Heart left ventricle (tissue), 16 donors: ENCODE data around the gene ASB18. TPM values are rescaled to one million over a fixed set of nuclear protein-coding genes. Genes with fewer than 3 reads are reported as not detected.

Experiments
- ATAC-seq, 4 donors: fragments of 200-7000 bp; cut with Tn5 transposase; one replicate each; pipeline ENCODE4 v1.9.1; 2020 to 2022; ENCODE audit warnings: moderate library complexity in 4 of 4, mild to moderate bottlenecking in 3 of 4, moderate number of reproducible peaks in 1 of 4
- DNase-seq, 5 donors: peaks; one replicate each; pipeline ENCODE4 v3.0.0-alpha.2; 2020
- H3K27ac ChIP-seq, 12 donors: fragments of 200-600 bp; sonication (generic) in 4 of 12; one replicate each; pipeline versions ENCODE4 v1.5.0 to v1.8.0; 2016 to 2022; ENCODE audit warnings: mild to moderate bottlenecking in 2 of 12
- H3K27me3 ChIP-seq, 9 donors: fragments of 200-600 bp; sonication (generic) in 2 of 9; one replicate each; pipeline versions ENCODE4 v1.5.1 to v1.8.0; 2016 to 2022; ENCODE audit warnings: mild to moderate bottlenecking in 3 of 9
- H3K36me3 ChIP-seq, 9 donors: fragments of 200-600 bp; sonication (generic) in 2 of 9; one replicate each; pipeline versions ENCODE4 v1.5.0 to v1.8.0; 2018 to 2022; ENCODE audit warnings: mild to moderate bottlenecking in 2 of 9
- H3K4me1 ChIP-seq, 12 donors: fragments of 200-600 bp; sonication (generic) in 4 of 12; one replicate each; pipeline versions ENCODE4 v1.5.0 to v1.8.0; 2016 to 2022; ENCODE audit warnings: mild to moderate bottlenecking in 3 of 12
- H3K4me3 ChIP-seq, 12 donors: fragments of 200-600 bp; sonication (generic) in 4 of 12; one replicate each; pipeline versions ENCODE4 v1.5.0 to v1.8.0; 2017 to 2022; ENCODE audit warnings: mild to moderate bottlenecking in 9 of 12, moderate library complexity in 4 of 12
- H3K9me3 ChIP-seq, 12 donors: fragments of 200-600 bp; sonication (generic) in 4 of 12; one replicate each; pipeline versions ENCODE4 v1.5.0 to v1.8.0; 2016 to 2022; ENCODE audit warnings: mild to moderate bottlenecking in 1 of 12
- POLR2A ChIP-seq, 2 donors: fragments of 450-650 bp; IDR thresholded peaks; one replicate each; pipeline ENCODE4 v1.6.1; 2017; ENCODE audit warnings: antibody characterized with exemption in 2 of 2, mild to moderate bottlenecking in 2 of 2, moderate library complexity in 2 of 2
- WGBS, 4 donors: extraction: QIAGEN DNeasy Blood & Tissue Kit in 2 of 4; methylation state at CpG; one replicate each; pipeline versions ENCODE4 v1.1.5 to v1.1.7; 2013 to 2018; 5-methylcytosine and 5-hydroxymethylcytosine counted together
- intact Hi-C, 10 donors: fragments of 100-400 bp; cut with DNase I; formaldehyde crosslinking; loops; one replicate each; pipeline versions ENCODE4 v1.11.1 to v1.14.2; 2022
- polyA plus RNA-seq, 2 donors: library from polyadenylated mRNA; stranded (reverse); fragments of 200-250 nt; gene quantifications; one replicate each; pipeline ENCODE4 v1.2.3, GENCODE V29; 2013
- total RNA-seq, 9 donors: library from RNA; depleted of rRNA in 2 of 9; stranded (reverse); fragments of >200 nt in 2 of 9; fragmentation: NEBNext Ultra II Directional in 3 of 9; extraction: Animal tissue kit (Norgen Biotek cat#: 25700) in 3 of 9; gene quantifications; one replicate each; pipeline versions ENCODE4 v1.1.0 to v1.2.4, GENCODE V29; 2016 to 2023
- TF ChIP-seq, protein P1 (sequence below), 12 donors: fragments of 200-600 bp; sonication (generic) in 4 of 12; IDR thresholded peaks; one replicate each; pipeline versions ENCODE4 v1.5.0 to v1.8.0; 2018 to 2022; ENCODE audit warnings: antibody characterized with exemption in 12 of 12, mild to moderate bottlenecking in 5 of 12
- donor health status: ischemic (EF 13 %, LVEDD 7.1; RV severe dilation, severe dysfunction).
- donor health status: healthy with polysubstance abuse.
- donor health status: DM: no; HTN: yes; CAD: no.
- donor health status: DM: no; HTN: no; CAD: no.
- donor health status: ischemic (EF 25% LVEDD 6.9; RV normal size, moderate dysfunction).
- donor health status: ischemic (EF 25% LVEDD 5.7; RV mildly dilated, moderate dysfunction).
- donor health status: healthy.
- donor health status: DM: yes; HTN: yes; CAD: no.
- donor health status: ischemic (EF 35%, LVEDD 5.7; RV mildly dilated, moderate dysfunction).
- donor health status: nonischemic (EF 11% LVEDD 7.7; RV severe dilation, severe dysfunction).
- donor health status: DM: yes; HTN: yes; CAD: no.
- donor health status: PGD.
- donor health status: ischemic (EF 29% LVEDD 5.4; RV normal size, mild dysfunction).
- donor health status: nonischemic (EF 23%, LVEDD 6.1; RV moderate dilation, normal function).

The ASB18 gene
- total and polyA plus RNA-seq, 11 donors = 4.3 to 49.8 (median 14.1) TPM

DNA sequence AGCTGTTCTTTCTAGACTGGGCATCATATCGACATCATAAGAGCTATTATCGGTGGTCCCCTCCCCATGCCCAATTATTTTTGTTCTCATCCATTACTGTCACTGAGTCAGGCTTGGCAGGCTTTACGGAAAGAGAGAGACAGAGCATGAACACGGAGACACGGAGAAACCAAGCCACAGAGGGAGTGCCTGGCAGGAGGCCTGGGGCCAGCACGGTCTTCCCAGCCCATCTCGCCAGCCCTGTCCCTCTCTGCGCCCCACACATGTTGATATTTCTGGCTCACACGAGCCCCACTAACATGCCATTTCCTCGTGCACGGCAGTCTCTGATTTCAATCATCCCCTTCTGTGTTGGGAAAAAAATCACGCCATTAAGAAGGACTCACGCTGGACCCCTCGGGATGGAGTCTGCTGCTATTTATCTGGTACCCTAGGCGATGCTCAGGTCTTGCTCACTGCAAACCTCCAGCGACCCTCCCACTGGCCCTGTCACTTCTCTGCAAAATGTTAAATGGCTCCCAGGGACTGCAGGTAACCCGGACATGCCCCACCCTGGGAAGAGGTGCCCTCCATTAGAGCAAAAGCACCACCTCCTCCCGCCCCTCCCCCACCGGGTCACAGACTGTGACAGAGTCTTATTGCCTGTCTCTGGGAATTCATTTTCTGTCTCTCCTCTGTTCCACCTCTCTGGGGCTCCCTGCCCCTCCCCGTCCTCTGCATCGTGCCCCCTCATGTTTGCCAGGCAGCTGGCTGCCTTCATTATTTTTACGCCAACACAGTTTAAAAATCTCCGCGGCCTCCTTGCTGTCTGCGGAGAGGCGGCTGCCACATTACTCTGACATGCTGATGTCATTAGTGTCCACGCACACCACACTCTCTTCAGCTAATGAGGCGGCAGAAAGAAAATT lies 55.9 kb downstream of the ASB18 start:
- H3K27me3 ChIP-seq = peaks cover 0 to 8% (median 0%) of the 10 kb centered on the region in 9 donors
- no peak overlapping the region for H3K4me3 ChIP-seq
- H3K36me3 ChIP-seq = no peaks in the 10 kb centered on the region
- TF ChIP-seq, protein P1, sequence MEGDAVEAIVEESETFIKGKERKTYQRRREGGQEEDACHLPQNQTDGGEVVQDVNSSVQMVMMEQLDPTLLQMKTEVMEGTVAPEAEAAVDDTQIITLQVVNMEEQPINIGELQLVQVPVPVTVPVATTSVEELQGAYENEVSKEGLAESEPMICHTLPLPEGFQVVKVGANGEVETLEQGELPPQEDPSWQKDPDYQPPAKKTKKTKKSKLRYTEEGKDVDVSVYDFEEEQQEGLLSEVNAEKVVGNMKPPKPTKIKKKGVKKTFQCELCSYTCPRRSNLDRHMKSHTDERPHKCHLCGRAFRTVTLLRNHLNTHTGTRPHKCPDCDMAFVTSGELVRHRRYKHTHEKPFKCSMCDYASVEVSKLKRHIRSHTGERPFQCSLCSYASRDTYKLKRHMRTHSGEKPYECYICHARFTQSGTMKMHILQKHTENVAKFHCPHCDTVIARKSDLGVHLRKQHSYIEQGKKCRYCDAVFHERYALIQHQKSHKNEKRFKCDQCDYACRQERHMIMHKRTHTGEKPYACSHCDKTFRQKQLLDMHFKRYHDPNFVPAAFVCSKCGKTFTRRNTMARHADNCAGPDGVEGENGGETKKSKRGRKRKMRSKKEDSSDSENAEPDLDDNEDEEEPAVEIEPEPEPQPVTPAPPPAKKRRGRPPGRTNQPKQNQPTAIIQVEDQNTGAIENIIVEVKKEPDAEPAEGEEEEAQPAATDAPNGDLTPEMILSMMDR (IDR thresholded peaks at IDR 0.05) = no peak
- no peak for TF ChIP-seq POLR2A (IDR thresholded peaks at IDR 0.05)
- ATAC-seq (no peak), DNase-seq (no peak)
- H3K4me1 ChIP-seq = no peaks in the 10 kb centered on the region
- H3K27ac ChIP-seq = no peak overlapping the region
- peaks cover 0 to 14% (median 5%) of the 10 kb centered on the region in 12 donors for H3K9me3 ChIP-seq
- WGBS, 4 donors = 83 to 88% (median 86%) methylated on average over 28 of the region's 28 CpGs
- intact Hi-C loops = no loop called here

DNA sequence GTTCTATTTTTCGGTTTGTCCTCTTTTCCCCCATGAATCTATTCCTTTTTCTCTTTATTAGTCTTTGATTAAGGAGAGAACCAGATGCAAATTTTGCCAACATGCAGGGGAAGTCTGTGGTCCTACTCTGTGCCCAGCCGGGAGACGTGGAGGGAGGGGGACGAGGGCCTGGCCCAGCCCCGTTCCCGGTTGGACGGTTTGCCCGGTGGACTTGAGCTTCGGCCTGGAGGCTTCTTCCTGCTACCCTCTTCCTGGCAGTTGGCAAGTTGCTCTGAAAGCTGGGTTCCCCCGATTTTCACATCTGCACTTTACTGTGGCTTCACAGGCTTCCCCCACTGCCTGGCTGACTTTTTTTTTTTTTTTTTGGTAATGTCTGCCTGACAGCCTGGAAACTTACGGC lies 56.7 kb downstream of the ASB18 start:
- no peak overlapping the region for H3K4me3 ChIP-seq
- intact Hi-C loops = no loop called here
- peaks cover 0 to 14% (median 5%) of the 10 kb centered on the region in 12 donors for H3K9me3 ChIP-seq
- DNase-seq = no peak
- TF ChIP-seq, protein P1 (IDR thresholded peaks at IDR 0.05) = no peak
- no peak for TF ChIP-seq POLR2A (IDR thresholded peaks at IDR 0.05)
- H3K36me3 ChIP-seq = no peaks in the 10 kb centered on the region
- H3K27ac ChIP-seq = no peak overlapping the region
- 81 to 90% (median 89%) methylated on average over 11 of the region's 11 CpGs for WGBS, 4 donors
- H3K4me1 ChIP-seq = no peaks in the 10 kb centered on the region
- ATAC-seq = no peak
- H3K27me3 ChIP-seq = peaks cover 0 to 3% (median 0%) of the 10 kb centered on the region in 9 donors

DNA sequence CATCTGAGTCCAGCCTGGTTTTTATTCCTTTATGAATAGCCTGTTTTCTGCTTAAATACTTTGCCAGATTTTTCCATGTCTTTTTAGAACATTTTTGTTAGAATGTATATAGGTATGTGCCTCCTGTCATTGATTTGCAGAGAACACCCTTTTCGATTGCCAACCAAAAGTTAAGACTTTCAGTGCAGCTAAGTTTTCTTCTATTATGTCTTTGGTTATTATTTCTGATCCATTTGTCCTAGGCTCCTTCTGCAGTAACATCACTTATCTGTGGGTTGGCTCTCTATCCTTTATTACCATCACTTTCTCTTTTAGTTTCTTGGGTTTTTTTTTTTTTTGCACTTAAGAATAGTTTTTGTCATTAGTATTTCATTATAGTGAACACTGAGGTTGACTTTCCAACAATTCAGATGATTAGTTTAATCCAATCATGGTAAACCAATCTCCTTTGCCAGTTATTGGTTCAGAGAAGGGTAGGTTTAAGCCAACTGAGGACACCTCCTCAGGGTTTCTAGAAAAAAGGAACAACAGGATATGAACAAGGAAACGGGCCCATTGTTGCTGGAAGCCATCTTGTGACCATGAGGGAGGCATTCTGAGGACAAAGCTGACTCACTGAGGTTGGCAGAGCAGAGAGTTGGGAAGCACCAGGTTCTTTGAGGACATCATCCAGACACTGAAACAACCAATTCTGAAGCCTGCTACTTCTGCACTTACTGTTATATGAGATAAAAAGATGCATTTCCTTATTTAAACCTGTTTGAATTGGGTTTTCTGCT lies 58.1 kb downstream of the ASB18 start:
- ATAC-seq = no peak
- peaks cover 0 to under 1% (median 0%) of the 10 kb centered on the region in 9 donors for H3K27me3 ChIP-seq
- WGBS, 4 donors = 71 to 81% (median 78%) methylated on average over 2 of the region's 2 CpGs
- H3K9me3 ChIP-seq = peaks cover 0 to 14% (median 5%) of the 10 kb centered on the region in 12 donors
- no peak overlapping the region for H3K27ac ChIP-seq
- no peaks in the 10 kb centered on the region for H3K4me1 ChIP-seq
- H3K4me3 ChIP-seq = no peak overlapping the region
- no peaks in the 10 kb centered on the region for H3K36me3 ChIP-seq
- TF ChIP-seq POLR2A (IDR thresholded peaks at IDR 0.05) = no peak
- TF ChIP-seq, protein P1 (IDR thresholded peaks at IDR 0.05) = no peak
- intact Hi-C loops = no loop called here
- no peak for DNase-seq

DNA sequence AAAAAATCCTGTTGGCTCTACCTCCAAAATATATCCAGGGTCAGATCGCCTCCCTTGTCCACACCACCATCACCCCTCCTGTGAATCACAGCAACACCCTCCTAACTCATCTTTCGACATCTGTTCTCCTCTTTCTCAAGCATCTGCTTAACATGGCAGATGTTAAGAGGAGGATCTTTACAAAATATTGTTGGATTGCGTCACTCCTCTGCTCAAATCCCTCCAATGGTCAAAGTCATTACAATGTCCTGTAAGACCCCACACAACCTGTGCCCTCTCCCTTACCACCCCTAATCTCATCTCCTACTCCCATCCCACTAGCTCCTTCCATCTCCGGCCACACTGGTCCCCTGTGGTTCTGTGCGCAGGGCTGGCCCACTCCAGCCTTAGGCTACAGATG lies 59.3 kb downstream of the ASB18 start:
- H3K9me3 ChIP-seq = peaks cover 0 to 14% (median 5%) of the 10 kb centered on the region in 12 donors
- H3K36me3 ChIP-seq = no peaks in the 10 kb centered on the region
- H3K4me1 ChIP-seq = no peaks in the 10 kb centered on the region
- intact Hi-C loops = no loop called here
- ATAC-seq (no peak), DNase-seq (no peak)
- no peak for TF ChIP-seq POLR2A (IDR thresholded peaks at IDR 0.05)
- TF ChIP-seq, protein P1 (IDR thresholded peaks at IDR 0.05) = no peak
- no peaks in the 10 kb centered on the region for H3K27me3 ChIP-seq
- 82 to 97% (median 94%) methylated on average over 5 of the region's 5 CpGs for WGBS, 4 donors
- no peak overlapping the region for H3K27ac ChIP-seq
- H3K4me3 ChIP-seq = no peak overlapping the region
